ENCODE data around the gene SYNE3.

The SYNE3 gene

DNA sequence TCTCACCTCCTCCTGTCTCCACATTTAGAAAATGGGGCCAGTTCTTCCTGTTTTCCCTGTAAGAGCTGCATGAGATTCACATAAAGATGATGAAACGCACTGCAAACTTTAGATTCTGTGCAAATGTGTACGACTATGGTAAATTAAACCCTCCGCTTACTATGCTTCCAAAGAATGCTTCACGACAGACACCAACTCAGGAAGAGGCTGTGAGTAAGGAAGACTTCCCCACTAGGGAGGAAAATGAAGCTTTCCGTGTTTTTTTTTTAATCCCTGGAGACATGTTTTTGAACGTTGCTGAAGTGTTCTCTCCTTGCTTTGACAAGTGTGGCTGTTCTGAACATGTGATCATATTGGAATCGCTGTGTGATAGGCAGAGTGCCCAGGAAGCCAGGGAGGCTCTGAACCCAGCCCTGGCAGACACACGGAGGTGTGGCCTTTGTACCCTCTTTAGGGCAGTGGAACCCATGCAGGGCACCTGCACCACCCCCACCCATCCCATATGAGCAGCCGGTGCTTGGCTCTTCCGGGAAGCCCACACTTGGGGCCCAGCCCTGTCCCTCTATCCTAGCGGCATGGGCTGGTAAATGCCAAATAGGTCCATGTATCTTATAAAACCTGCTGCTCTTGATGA is 7.5 kb upstream of the SYNE3 start:
- DNase-seq (ENCODE audit: low read depth), result no peak
- TF ChIP-seq, protein P1, sequence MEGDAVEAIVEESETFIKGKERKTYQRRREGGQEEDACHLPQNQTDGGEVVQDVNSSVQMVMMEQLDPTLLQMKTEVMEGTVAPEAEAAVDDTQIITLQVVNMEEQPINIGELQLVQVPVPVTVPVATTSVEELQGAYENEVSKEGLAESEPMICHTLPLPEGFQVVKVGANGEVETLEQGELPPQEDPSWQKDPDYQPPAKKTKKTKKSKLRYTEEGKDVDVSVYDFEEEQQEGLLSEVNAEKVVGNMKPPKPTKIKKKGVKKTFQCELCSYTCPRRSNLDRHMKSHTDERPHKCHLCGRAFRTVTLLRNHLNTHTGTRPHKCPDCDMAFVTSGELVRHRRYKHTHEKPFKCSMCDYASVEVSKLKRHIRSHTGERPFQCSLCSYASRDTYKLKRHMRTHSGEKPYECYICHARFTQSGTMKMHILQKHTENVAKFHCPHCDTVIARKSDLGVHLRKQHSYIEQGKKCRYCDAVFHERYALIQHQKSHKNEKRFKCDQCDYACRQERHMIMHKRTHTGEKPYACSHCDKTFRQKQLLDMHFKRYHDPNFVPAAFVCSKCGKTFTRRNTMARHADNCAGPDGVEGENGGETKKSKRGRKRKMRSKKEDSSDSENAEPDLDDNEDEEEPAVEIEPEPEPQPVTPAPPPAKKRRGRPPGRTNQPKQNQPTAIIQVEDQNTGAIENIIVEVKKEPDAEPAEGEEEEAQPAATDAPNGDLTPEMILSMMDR (IDR thresholded peaks at IDR 0.05; ENCODE audit: insufficient read depth, low read depth, low read length, missing control alignments), result peak; percentile 17
- no peak overlapping the region for H3K4me3 ChIP-seq (ENCODE audit: low read depth, low read length)

- TF ChIP-seq, protein P1 (IDR thresholded peaks at IDR 0.05; ENCODE audit: insufficient read depth, low read depth, low read length, missing control alignments), result no peak
- no peak overlapping the region for H3K4me3 ChIP-seq (ENCODE audit: low read depth, low read length)
- no peak for DNase-seq (ENCODE audit: low read depth)
These were observed 6.8 kb upstream of the SYNE3 start for GRCh38 chr14:95523051-95523814.

GRCh38 chr14:95522556-95522955 is 6.1 kb upstream of the SYNE3 start:
- H3K4me3 ChIP-seq (ENCODE audit: low read depth, low read length), result no peak overlapping the region

GRCh38 chr14:95522116-95522515 is 5.7 kb upstream of the SYNE3 start:
- H3K4me3 ChIP-seq (ENCODE audit: low read depth, low read length), result no peak overlapping the region
- no peak for DNase-seq (ENCODE audit: low read depth)
- TF ChIP-seq, protein P1 (IDR thresholded peaks at IDR 0.05; ENCODE audit: insufficient read depth, low read depth, low read length, missing control alignments), result no peak

More at GRCh38 chr14:95522556-95522955, 6.1 kb upstream of the SYNE3 start:
- TF ChIP-seq, protein P1 (IDR thresholded peaks at IDR 0.05; ENCODE audit: insufficient read depth, low read depth, low read length, missing control alignments), result no peak
- DNase-seq (ENCODE audit: low read depth), result no peak

GRCh38 chr14:95521001-95521400 is 4.6 kb upstream of the SYNE3 start:
- DNase-seq (ENCODE audit: low read depth), result no peak
- H3K4me3 ChIP-seq (ENCODE audit: low read depth, low read length), result no peak overlapping the region
- TF ChIP-seq, protein P1 (IDR thresholded peaks at IDR 0.05; ENCODE audit: insufficient read depth, low read depth, low read length, missing control alignments), result no peak

DNA sequence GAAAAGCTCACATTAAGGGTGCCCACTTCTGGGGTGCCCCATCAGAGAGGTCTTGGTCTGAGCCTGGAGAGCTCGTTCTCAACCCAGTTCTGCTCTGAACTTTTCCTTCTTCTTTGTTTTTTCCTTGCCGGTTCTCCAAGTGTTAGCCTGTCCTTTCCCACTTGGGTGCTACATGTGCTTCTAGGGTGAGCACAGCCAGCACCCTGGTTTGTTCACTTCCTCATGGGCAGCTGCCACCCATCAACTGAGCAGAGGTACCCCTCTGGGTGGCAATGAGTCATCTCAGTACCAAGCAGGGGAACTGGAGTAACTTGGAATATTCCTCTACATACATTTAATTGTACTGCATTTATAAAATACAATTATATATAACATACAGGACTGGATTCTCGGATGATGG is 3.9 kb upstream of the SYNE3 start:
- TF ChIP-seq, protein P1 (IDR thresholded peaks at IDR 0.05; ENCODE audit: insufficient read depth, low read depth, low read length, missing control alignments), result no peak
- DNase-seq (ENCODE audit: low read depth), result no peak
- H3K4me3 ChIP-seq (ENCODE audit: low read depth, low read length), result no peak overlapping the region
